Spleen (tissue), 7 donors: ENCODE data around the gene BICDL2.

Source experiments
- POLR2A ChIP-seq, 3 donors: fragments of 450-650 bp; IDR thresholded peaks; one replicate each; pipeline ENCODE4 v1.5.1; 2017; ENCODE audit warnings: antibody characterized with exemption in 3 of 3, mild to moderate bottlenecking in 1 of 3
- TF ChIP-seq, protein P1 (sequence below), 11 experiments: fragments of 200-600 bp in 7 of 11; fragments of 450-650 bp in 4 of 11; sonication (generic) in 4 of 11; IDR thresholded peaks in 8 of 11; conservative IDR thresholded peaks in 3 of 11; 1 replicate in 7 of 11; 2 replicates in 4 of 11; pipeline versions ENCODE4 v1.4.0 to v1.8.0; 2016 to 2021; ENCODE audit warnings: antibody characterized with exemption in 11 of 11, inconsistent platforms in 4 of 11, mild to moderate bottlenecking in 1 of 11
- donor health status: DM: no; HTN: no; CAD: no; lungs with moderate emphysema.
- donor health status: DM: no; HTN: no; CAD: no.
- donor health status: DM: no; HTN: no; CAD: no.

DNA sequence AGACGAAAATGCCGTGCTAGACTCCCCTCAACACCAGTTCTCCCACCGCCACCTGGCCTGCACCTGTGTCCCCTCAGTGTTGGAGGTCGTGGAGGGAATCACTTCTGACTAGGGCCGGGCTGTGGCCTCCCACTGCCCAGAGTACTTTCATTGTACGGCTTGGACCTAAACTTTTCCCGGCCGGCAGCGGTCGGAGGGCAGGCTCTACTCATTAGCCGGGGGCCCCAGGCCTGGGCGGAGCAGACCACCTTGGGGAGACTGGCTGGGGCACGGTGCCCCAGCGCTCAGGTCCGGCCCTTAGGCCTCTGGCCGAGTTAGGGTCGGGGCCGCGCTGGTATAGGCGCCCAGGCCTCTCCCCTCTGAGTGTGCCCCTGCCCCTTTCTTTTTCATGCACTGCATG lies 19.4 kb downstream of the BICDL2 start:
- TF ChIP-seq, protein P1, sequence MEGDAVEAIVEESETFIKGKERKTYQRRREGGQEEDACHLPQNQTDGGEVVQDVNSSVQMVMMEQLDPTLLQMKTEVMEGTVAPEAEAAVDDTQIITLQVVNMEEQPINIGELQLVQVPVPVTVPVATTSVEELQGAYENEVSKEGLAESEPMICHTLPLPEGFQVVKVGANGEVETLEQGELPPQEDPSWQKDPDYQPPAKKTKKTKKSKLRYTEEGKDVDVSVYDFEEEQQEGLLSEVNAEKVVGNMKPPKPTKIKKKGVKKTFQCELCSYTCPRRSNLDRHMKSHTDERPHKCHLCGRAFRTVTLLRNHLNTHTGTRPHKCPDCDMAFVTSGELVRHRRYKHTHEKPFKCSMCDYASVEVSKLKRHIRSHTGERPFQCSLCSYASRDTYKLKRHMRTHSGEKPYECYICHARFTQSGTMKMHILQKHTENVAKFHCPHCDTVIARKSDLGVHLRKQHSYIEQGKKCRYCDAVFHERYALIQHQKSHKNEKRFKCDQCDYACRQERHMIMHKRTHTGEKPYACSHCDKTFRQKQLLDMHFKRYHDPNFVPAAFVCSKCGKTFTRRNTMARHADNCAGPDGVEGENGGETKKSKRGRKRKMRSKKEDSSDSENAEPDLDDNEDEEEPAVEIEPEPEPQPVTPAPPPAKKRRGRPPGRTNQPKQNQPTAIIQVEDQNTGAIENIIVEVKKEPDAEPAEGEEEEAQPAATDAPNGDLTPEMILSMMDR (IDR thresholded peaks at IDR 0.05 in 8 of 11, conservative IDR thresholded peaks at IDR 0.05 in 3 of 11): no peak
- no peak for TF ChIP-seq POLR2A (IDR thresholded peaks at IDR 0.05)
